ENCODE results near the gene RBM4. TPM values are rescaled to one million over a fixed set of nuclear protein-coding genes. Genes with fewer than 3 reads are reported as not detected.
A peak's percentile ranks its signal among the peaks of the same experiment; 100 is the strongest.

The RBM4 gene
- total and polyA plus RNA-seq, 9 of the 15 experiments (the other 6 are each of a cell fraction or from before 2014, with no cell fraction given): 81.6 to 233 (median 122) TPM

- no peak for TF ChIP-seq SFPQ (IDR thresholded peaks at IDR 0.05; ENCODE audit: low read depth, low read length)
- peak in 1 of 2 experiments; percentile 71; a peak in 2 of 4 replicates for TF ChIP-seq ARNT (IDR thresholded peaks at IDR 0.05)
- no peak for TF ChIP-seq PHB2 (IDR thresholded peaks at IDR 0.05; ENCODE audit: low read depth)
- TF ChIP-seq ZSCAN29 (IDR thresholded peaks at IDR 0.05): no peak
- no peak for TF ChIP-seq TCF7 (IDR thresholded peaks at IDR 0.05; ENCODE audit: borderline replicate concordance)
- peak; percentile 72 for TF ChIP-seq ZEB2 (IDR thresholded peaks at IDR 0.05)
- no peak for TF ChIP-seq SMARCA5 (IDR thresholded peaks at IDR 0.05)
- TF ChIP-seq CHD1 (IDR thresholded peaks at IDR 0.05; ENCODE audit: low read length): no peak
- no peak for TF ChIP-seq HEY1 (CRISPR knock-in tag; IDR thresholded peaks at IDR 0.05; ENCODE audit: borderline replicate concordance)
- 0 out of 2 replicates have a peak, but pooled peaks have one; percentile 18 for TF ChIP-seq CBFB (CRISPR knock-in tag; IDR thresholded peaks at IDR 0.05)
- TF ChIP-seq FOXM1 (IDR thresholded peaks at IDR 0.05; ENCODE audit: low read depth): no peak
- TF ChIP-seq FOXM1 (CRISPR knock-in tag; IDR thresholded peaks at IDR 0.05; ENCODE audit: low read depth): no peak
- peak; percentile 23; the same call in 1 of the 2 replicates for TF ChIP-seq BHLHE40 (IDR thresholded peaks at IDR 0.05; ENCODE audit: low read length)
- no peak for TF ChIP-seq SLC30A9 (CRISPR knock-in tag; IDR thresholded peaks at IDR 0.05)
- no peak for TF ChIP-seq KDM5B (IDR thresholded peaks at IDR 0.05; ENCODE audit: insufficient replicate concordance, low read depth, low read length)
- no peak for TF ChIP-seq ZNF551 (CRISPR knock-in tag; IDR thresholded peaks at IDR 0.05)
- no peak for TF ChIP-seq SMAD2 (IDR thresholded peaks at IDR 0.05; ENCODE audit: low read depth, low read length)
- TF ChIP-seq GTF3C2 (IDR thresholded peaks at IDR 0.05; ENCODE audit: borderline replicate concordance, extremely low read depth, insufficient read length): no peak
- TF ChIP-seq CBFA2T2 (conservative IDR thresholded peaks at IDR 0.05): no peak
- no peak for TF ChIP-seq PTRF (tag; IDR thresholded peaks at IDR 0.05)
- peak in 1 of 3 experiments; percentile 47 for TF ChIP-seq YY1 (IDR thresholded peaks at IDR 0.05; ENCODE audit: borderline replicate concordance in 1 of 3, control insufficient read depth in 1 of 3, extremely low read depth in 1 of 3, insufficient read depth in 3 of 3, insufficient read length in 1 of 3, insufficient replicate concordance in 2 of 3, low read depth in 1 of 3, low read length in 2 of 3)
- TF ChIP-seq, protein P1, sequence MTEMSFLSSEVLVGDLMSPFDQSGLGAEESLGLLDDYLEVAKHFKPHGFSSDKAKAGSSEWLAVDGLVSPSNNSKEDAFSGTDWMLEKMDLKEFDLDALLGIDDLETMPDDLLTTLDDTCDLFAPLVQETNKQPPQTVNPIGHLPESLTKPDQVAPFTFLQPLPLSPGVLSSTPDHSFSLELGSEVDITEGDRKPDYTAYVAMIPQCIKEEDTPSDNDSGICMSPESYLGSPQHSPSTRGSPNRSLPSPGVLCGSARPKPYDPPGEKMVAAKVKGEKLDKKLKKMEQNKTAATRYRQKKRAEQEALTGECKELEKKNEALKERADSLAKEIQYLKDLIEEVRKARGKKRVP (CRISPR knock-in tag; IDR thresholded peaks at IDR 0.05): no peak
These were observed 56.3 kb downstream of the RBM4 start (continued) for GRCh38 chr11:66694732-66695207.
